Liver (tissue), 9 donors: ENCODE results near the gene PDGFD. TPM values are rescaled to one million over a fixed set of nuclear protein-coding genes. Genes with fewer than 3 reads are reported as not detected.

Experiments
- DNase-seq: peaks from one replicate; pipeline ENCODE4 v3.0.0-alpha.2; 2017; ENCODE audit warnings: low spot score
- H3K27ac ChIP-seq, 2 donors: one replicate each; pipeline ENCODE4 v1.7.0; 2013; ENCODE audit warnings: inconsistent platforms in 2 of 2, low read length in 2 of 2, control low read depth in 1 of 2, low read depth in 1 of 2, mild to moderate bottlenecking in 1 of 2
- H3K27me3 ChIP-seq, 4 donors: one replicate each; pipeline versions ENCODE4 v1.6.1 to v1.7.0; 2013; ENCODE audit warnings: low read length in 3 of 4, inconsistent platforms in 1 of 4, mild to moderate bottlenecking in 1 of 4, moderate library complexity in 1 of 4; ENCODE audit not compliant: control insufficient read depth in 4 of 4, insufficient read depth in 4 of 4
- H3K36me3 ChIP-seq, 4 donors: one replicate each; pipeline versions ENCODE4 v1.6.1 to v1.7.0; 2013; ENCODE audit warnings: low read length in 3 of 4, mild to moderate bottlenecking in 3 of 4, low read depth in 1 of 4, moderate library complexity in 1 of 4; ENCODE audit not compliant: control insufficient read depth in 4 of 4, insufficient read depth in 3 of 4
- H3K4me1 ChIP-seq, 4 donors: one replicate each; pipeline versions ENCODE4 v1.6.1 to v1.7.0; 2013; ENCODE audit warnings: low read length in 3 of 4, mild to moderate bottlenecking in 3 of 4, moderate library complexity in 1 of 4; ENCODE audit not compliant: control insufficient read depth in 4 of 4, insufficient read depth in 4 of 4
- H3K4me3 ChIP-seq, 3 donors: one replicate each; pipeline versions ENCODE4 v1.6.1 to v1.7.0; 2013; ENCODE audit warnings: low read length in 3 of 3, control low read depth in 1 of 3, low read depth in 1 of 3, mild to moderate bottlenecking in 1 of 3
- H3K9ac ChIP-seq, 2 donors: one replicate each; pipeline ENCODE4 v1.7.0; 2013; ENCODE audit warnings: low read length in 2 of 2, mild to moderate bottlenecking in 2 of 2, moderate library complexity in 2 of 2, control low read depth in 1 of 2, low read depth in 1 of 2
- H3K9me3 ChIP-seq, 4 donors: one replicate each; pipeline versions ENCODE4 v1.6.1 to v1.7.0; 2013; ENCODE audit warnings: low read length in 3 of 4; ENCODE audit not compliant: control insufficient read depth in 4 of 4
- EGR1 ChIP-seq, 2 donors: IDR thresholded peaks; 2 replicates each; pipeline ENCODE4 v1.6.1; 2016 to 2018; ENCODE audit warnings: antibody characterized with exemption in 2 of 2, low read depth in 2 of 2
- FOXA1 ChIP-seq: IDR thresholded peaks from 2 replicates; pipeline ENCODE4 v1.6.1; 2016; ENCODE audit warnings: antibody characterized with exemption
- FOXA2 ChIP-seq: IDR thresholded peaks from 2 replicates; pipeline ENCODE4 v1.6.1; 2016; ENCODE audit warnings: antibody characterized with exemption
- GABPA ChIP-seq, 2 donors: IDR thresholded peaks in 1 of 2; conservative IDR thresholded peaks in 1 of 2; 2 replicates each; pipeline ENCODE4 v1.6.1; 2016; ENCODE audit warnings: antibody characterized with exemption in 2 of 2, mild to moderate bottlenecking in 1 of 2, moderate library complexity in 1 of 2
- HNF4A ChIP-seq, 2 donors: conservative IDR thresholded peaks; 2 replicates each; pipeline ENCODE4 v1.6.1; 2016; ENCODE audit warnings: antibody characterized with exemption in 2 of 2, mild to moderate bottlenecking in 2 of 2
- HNF4G ChIP-seq: IDR thresholded peaks from 2 replicates; pipeline ENCODE4 v1.6.1; 2016; ENCODE audit warnings: antibody characterized with exemption
- JUND ChIP-seq, 2 donors: IDR thresholded peaks; 2 replicates each; pipeline ENCODE4 v1.6.1; 2016; ENCODE audit warnings: antibody characterized with exemption in 2 of 2
- NR2F2 ChIP-seq: IDR thresholded peaks from 2 replicates; pipeline ENCODE4 v1.6.1; 2016; ENCODE audit warnings: antibody characterized with exemption
- RAD21 ChIP-seq, 2 donors: IDR thresholded peaks; 2 replicates each; pipeline ENCODE4 v1.6.1; 2016; ENCODE audit warnings: antibody characterized with exemption in 2 of 2, mild to moderate bottlenecking in 2 of 2
- RXRA ChIP-seq, 2 donors: IDR thresholded peaks; 2 replicates each; pipeline ENCODE4 v1.6.1; 2017 to 2018; ENCODE audit warnings: antibody characterized with exemption in 2 of 2, mild to moderate bottlenecking in 1 of 2
- SP1 ChIP-seq: IDR thresholded peaks from 2 replicates; pipeline ENCODE4 v1.6.1; 2018; ENCODE audit warnings: antibody characterized with exemption, mild to moderate bottlenecking
- TAF1 ChIP-seq: conservative IDR thresholded peaks from 2 replicates; pipeline ENCODE4 v1.6.1; 2016; ENCODE audit warnings: antibody characterized with exemption, mild to moderate bottlenecking
- YY1 ChIP-seq: IDR thresholded peaks from 2 replicates; pipeline ENCODE4 v1.6.1; 2016; ENCODE audit warnings: antibody characterized with exemption, mild to moderate bottlenecking
- WGBS: extraction: QIAGEN DNeasy Blood & Tissue Kit; methylation state at CpG from one replicate; pipeline ENCODE4 v1.1.7; 2013; 5-methylcytosine and 5-hydroxymethylcytosine counted together
- polyA plus RNA-seq, 2 donors: library from polyadenylated mRNA; stranded (reverse) in 1 of 2; unstranded in 1 of 2; fragments of 200-250 nt in 1 of 2; fragments of >200 nt in 1 of 2; fragmentation: Nextera tagmentation in 1 of 2; extraction: Ambion mirVana in 1 of 2; gene quantifications; one replicate each; pipeline versions ENCODE4 v1.2.1 to v1.2.3, GENCODE V29; 2013 to 2015
- total RNA-seq, 2 donors: library from RNA; depleted of rRNA; stranded (reverse); fragments of >200 nt; gene quantifications; one replicate each; pipeline ENCODE4 v1.2.3, GENCODE V29; 2014
- TF ChIP-seq, protein P1 (sequence below): IDR thresholded peaks from 2 replicates; pipeline ENCODE4 v1.6.1; 2016; ENCODE audit warnings: antibody characterized with exemption
- TF ChIP-seq, protein P2 (sequence below): IDR thresholded peaks from 2 replicates; pipeline ENCODE4 v1.6.1; 2016; ENCODE audit warnings: antibody characterized with exemption, mild to moderate bottlenecking
- TF ChIP-seq, protein P3 (sequence below): IDR thresholded peaks from 2 replicates; pipeline ENCODE4 v1.6.1; 2016; ENCODE audit warnings: antibody characterized with exemption
- TF ChIP-seq, protein P4 (sequence below): IDR thresholded peaks from 2 replicates; pipeline ENCODE4 v1.6.1; 2016; ENCODE audit warnings: antibody characterized with exemption
- TF ChIP-seq, protein P5 (sequence below): fragments of 150-350 bp; IDR thresholded peaks from 2 replicates; pipeline ENCODE4 v1.5.1; 2017; ENCODE audit warnings: improper control_type of control experiment, low read depth, low read length; ENCODE audit not compliant: missing input control
- donor health status: healthy.
- donor health status: healthy.
- donor health status: healthy.
- donor health status: healthy.
- donor health status: healthy.

The PDGFD gene
- total and polyA plus RNA-seq, 4 donors: 1.0 to 3.3 (median 2.1) TPM

DNA sequence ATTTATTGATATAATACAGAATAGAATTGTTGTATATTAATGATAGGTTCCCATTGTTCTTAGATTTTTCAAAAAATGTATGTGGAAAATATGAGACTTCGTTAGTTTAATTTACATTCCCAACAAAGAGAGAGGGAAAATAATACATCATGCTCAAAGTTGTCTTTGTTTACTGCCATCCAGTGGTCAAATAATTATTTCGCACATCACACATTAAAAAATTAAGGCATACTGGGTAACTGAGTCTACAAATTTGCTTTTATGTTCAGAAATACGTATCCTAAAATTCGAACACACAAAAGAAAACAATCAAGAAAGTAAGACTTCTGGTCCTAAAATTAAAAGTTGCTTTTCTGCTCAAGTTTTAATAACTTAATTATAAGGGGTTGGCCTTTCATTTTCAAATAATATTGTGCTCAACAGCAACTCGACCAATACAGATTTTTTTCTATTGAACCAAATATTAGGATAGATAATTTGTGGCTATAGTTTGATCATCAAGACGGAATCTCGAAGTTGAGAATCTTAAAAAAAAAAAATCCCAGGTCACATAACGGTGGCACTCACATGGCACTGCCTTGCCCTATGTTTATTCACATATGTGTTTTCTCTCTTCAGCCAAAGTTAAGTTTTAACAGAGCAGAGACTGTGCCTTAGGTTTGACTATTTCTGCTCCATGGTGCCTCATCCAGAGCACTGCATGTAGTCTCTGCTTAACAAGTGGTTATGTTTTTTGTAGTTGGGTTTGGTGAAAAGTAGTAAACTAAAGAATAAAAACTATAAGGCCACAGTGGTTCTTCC lies 12.3 kb downstream of the PDGFD start:
- no peak overlapping the region for H3K27ac ChIP-seq
- peaks cover 0 to 2% (median 0%) of the 10 kb centered on the region in 4 donors for H3K27me3 ChIP-seq
- no peaks in the 10 kb centered on the region for H3K9me3 ChIP-seq
- no peaks in the 10 kb centered on the region for H3K4me1 ChIP-seq
- DNase-seq: no peak
- WGBS: 65% methylated on average over 8 of the region's 8 CpGs
- no peaks in the 10 kb centered on the region for H3K36me3 ChIP-seq
- no peak overlapping the region for H3K9ac ChIP-seq
- no peak overlapping the region for H3K4me3 ChIP-seq
- peak; percentile 32 to 51 for TF ChIP-seq RAD21 (IDR thresholded peaks at IDR 0.05)
- no peak for TF ChIP-seq HNF4A (conservative IDR thresholded peaks at IDR 0.05)
- TF ChIP-seq, protein P1, sequence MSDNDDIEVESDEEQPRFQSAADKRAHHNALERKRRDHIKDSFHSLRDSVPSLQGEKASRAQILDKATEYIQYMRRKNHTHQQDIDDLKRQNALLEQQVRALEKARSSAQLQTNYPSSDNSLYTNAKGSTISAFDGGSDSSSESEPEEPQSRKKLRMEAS: no peak

DNA sequence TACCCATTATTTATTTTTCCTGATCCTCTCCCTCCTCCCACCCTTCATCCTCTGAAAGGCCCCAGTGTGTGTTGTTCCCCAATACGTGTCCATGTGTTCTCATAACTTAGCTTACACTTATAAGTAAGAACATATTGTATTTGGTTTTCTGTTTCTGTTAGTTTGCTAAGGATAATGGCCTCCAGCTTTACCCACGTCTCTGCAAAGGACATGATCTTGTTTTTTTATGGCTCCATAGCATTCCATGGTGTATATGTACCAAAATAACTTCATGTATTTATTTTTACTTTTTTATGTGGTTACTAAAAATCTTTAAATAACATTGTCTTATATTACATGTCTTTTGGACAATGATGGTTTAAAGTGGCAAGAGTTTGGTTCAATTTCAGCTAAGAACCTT lies 15.2 kb downstream of the PDGFD start:
- no peaks in the 10 kb centered on the region for H3K9me3 ChIP-seq
- H3K9ac ChIP-seq: no peak overlapping the region
- no peaks in the 10 kb centered on the region for H3K4me1 ChIP-seq
- no peak overlapping the region for H3K27ac ChIP-seq
- H3K36me3 ChIP-seq: no peaks in the 10 kb centered on the region
- no peak for DNase-seq
- no peak overlapping the region for H3K4me3 ChIP-seq
- no peaks in the 10 kb centered on the region for H3K27me3 ChIP-seq
- TF ChIP-seq, protein P1: no peak
- TF ChIP-seq, protein P2, sequence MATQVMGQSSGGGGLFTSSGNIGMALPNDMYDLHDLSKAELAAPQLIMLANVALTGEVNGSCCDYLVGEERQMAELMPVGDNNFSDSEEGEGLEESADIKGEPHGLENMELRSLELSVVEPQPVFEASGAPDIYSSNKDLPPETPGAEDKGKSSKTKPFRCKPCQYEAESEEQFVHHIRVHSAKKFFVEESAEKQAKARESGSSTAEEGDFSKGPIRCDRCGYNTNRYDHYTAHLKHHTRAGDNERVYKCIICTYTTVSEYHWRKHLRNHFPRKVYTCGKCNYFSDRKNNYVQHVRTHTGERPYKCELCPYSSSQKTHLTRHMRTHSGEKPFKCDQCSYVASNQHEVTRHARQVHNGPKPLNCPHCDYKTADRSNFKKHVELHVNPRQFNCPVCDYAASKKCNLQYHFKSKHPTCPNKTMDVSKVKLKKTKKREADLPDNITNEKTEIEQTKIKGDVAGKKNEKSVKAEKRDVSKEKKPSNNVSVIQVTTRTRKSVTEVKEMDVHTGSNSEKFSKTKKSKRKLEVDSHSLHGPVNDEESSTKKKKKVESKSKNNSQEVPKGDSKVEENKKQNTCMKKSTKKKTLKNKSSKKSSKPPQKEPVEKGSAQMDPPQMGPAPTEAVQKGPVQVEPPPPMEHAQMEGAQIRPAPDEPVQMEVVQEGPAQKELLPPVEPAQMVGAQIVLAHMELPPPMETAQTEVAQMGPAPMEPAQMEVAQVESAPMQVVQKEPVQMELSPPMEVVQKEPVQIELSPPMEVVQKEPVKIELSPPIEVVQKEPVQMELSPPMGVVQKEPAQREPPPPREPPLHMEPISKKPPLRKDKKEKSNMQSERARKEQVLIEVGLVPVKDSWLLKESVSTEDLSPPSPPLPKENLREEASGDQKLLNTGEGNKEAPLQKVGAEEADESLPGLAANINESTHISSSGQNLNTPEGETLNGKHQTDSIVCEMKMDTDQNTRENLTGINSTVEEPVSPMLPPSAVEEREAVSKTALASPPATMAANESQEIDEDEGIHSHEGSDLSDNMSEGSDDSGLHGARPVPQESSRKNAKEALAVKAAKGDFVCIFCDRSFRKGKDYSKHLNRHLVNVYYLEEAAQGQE: no peak
- TF ChIP-seq, protein P3, sequence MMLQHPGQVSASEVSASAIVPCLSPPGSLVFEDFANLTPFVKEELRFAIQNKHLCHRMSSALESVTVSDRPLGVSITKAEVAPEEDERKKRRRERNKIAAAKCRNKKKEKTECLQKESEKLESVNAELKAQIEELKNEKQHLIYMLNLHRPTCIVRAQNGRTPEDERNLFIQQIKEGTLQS: no peak
- TF ChIP-seq JUND (IDR thresholded peaks at IDR 0.05) (no peak), NR2F2 (no peak), HNF4A (conservative IDR thresholded peaks at IDR 0.05) (no peak), YY1 (no peak), TAF1 (no peak), RAD21 (IDR thresholded peaks at IDR 0.05) (no peak), EGR1 (IDR thresholded peaks at IDR 0.05; ENCODE audit: low read depth in 2 of 2) (no peak), FOXA1 (no peak), FOXA2 (no peak), SP1 (no peak), HNF4G (no peak), GABPA (IDR thresholded peaks at IDR 0.05 in 1 of 2, conservative IDR thresholded peaks at IDR 0.05 in 1 of 2) (no peak), RXRA (IDR thresholded peaks at IDR 0.05) (no peak)
- TF ChIP-seq, protein P4, sequence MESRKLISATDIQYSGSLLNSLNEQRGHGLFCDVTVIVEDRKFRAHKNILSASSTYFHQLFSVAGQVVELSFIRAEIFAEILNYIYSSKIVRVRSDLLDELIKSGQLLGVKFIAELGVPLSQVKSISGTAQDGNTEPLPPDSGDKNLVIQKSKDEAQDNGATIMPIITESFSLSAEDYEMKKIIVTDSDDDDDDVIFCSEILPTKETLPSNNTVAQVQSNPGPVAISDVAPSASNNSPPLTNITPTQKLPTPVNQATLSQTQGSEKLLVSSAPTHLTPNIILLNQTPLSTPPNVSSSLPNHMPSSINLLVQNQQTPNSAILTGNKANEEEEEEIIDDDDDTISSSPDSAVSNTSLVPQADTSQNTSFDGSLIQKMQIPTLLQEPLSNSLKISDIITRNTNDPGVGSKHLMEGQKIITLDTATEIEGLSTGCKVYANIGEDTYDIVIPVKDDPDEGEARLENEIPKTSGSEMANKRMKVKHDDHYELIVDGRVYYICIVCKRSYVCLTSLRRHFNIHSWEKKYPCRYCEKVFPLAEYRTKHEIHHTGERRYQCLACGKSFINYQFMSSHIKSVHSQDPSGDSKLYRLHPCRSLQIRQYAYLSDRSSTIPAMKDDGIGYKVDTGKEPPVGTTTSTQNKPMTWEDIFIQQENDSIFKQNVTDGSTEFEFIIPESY: no peak
- TF ChIP-seq, protein P5, sequence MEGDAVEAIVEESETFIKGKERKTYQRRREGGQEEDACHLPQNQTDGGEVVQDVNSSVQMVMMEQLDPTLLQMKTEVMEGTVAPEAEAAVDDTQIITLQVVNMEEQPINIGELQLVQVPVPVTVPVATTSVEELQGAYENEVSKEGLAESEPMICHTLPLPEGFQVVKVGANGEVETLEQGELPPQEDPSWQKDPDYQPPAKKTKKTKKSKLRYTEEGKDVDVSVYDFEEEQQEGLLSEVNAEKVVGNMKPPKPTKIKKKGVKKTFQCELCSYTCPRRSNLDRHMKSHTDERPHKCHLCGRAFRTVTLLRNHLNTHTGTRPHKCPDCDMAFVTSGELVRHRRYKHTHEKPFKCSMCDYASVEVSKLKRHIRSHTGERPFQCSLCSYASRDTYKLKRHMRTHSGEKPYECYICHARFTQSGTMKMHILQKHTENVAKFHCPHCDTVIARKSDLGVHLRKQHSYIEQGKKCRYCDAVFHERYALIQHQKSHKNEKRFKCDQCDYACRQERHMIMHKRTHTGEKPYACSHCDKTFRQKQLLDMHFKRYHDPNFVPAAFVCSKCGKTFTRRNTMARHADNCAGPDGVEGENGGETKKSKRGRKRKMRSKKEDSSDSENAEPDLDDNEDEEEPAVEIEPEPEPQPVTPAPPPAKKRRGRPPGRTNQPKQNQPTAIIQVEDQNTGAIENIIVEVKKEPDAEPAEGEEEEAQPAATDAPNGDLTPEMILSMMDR: no peak
- WGBS: 75% methylated on average over 2 of the region's 2 CpGs
